DMS114 treated with DMSO at 0.1 percent for 48 hours (cell line): ENCODE measurements around the gene CDCP2.
"Not testable (repeated sequence)": the region's sequence is repeated elsewhere in the genome, so short reads cannot be mapped to it uniquely, and the experiment has no call there.

Experiments used
- DNase-seq: peaks from one replicate; lab custom pipeline; 2025; ENCODE audit not compliant: unreplicated experiment; lab: John Stamatoyannopoulos, UW

CDCP2 gene

GRCh38 chr1:54117815-54118563, 34.8 kb downstream of the CDCP2 start:
- no peak for DNase-seq

- no peak for DNase-seq
Measured at GRCh38 chr1:54115520-54115919, 37.3 kb downstream of the CDCP2 start.

GRCh38 chr1:54114955-54115354, 37.8 kb downstream of the CDCP2 start:
- DNase-seq, result no peak

GRCh38 chr1:54114001-54114400, 38.8 kb downstream of the CDCP2 start:
- no peak for DNase-seq

GRCh38 chr1:54112705-54113368, 40.0 kb downstream of the CDCP2 start:
- no peak for DNase-seq

GRCh38 chr1:54112027-54112426, 40.8 kb downstream of the CDCP2 start:
- no peak for DNase-seq

- no peak for DNase-seq
Measured at GRCh38 chr1:54111624-54112023, 41.2 kb downstream of the CDCP2 start.

GRCh38 chr1:54110996-54111395, 41.8 kb downstream of the CDCP2 start:
- DNase-seq, result no peak

- DNase-seq, result no peak
Measured at GRCh38 chr1:54109129-54110090, 43.4 kb downstream of the CDCP2 start.

GRCh38 chr1:54108156-54108555, 44.6 kb downstream of the CDCP2 start:
- no peak for DNase-seq

GRCh38 chr1:54107131-54107530, 45.7 kb downstream of the CDCP2 start:
- peak; percentile 7 for DNase-seq

GRCh38 chr1:54105736-54106269, 47.0 kb downstream of the CDCP2 start:
- no peak for DNase-seq

- no peak for DNase-seq
Measured at GRCh38 chr1:54105080-54105479, 47.7 kb downstream of the CDCP2 start.

- not testable (repeated sequence) for DNase-seq
Measured at GRCh38 chr1:54104613-54105012, 48.2 kb downstream of the CDCP2 start.

- no peak for DNase-seq
Measured at GRCh38 chr1:54103414-54103813, 49.4 kb downstream of the CDCP2 start.

GRCh38 chr1:54100500-54100899, 52.3 kb downstream of the CDCP2 start:
- no peak for DNase-seq

GRCh38 chr1:54099061-54099610, 53.7 kb downstream of the CDCP2 start:
- no peak for DNase-seq

GRCh38 chr1:54096877-54097240, 55.9 kb downstream of the CDCP2 start:
- no peak for DNase-seq

- no peak for DNase-seq
Measured at GRCh38 chr1:54096227-54096876, 56.4 kb downstream of the CDCP2 start.

GRCh38 chr1:54095546-54096226, 57.1 kb downstream of the CDCP2 start:
- DNase-seq, result no peak
